ENCODE data around the gene C1QTNF4.

DNA sequence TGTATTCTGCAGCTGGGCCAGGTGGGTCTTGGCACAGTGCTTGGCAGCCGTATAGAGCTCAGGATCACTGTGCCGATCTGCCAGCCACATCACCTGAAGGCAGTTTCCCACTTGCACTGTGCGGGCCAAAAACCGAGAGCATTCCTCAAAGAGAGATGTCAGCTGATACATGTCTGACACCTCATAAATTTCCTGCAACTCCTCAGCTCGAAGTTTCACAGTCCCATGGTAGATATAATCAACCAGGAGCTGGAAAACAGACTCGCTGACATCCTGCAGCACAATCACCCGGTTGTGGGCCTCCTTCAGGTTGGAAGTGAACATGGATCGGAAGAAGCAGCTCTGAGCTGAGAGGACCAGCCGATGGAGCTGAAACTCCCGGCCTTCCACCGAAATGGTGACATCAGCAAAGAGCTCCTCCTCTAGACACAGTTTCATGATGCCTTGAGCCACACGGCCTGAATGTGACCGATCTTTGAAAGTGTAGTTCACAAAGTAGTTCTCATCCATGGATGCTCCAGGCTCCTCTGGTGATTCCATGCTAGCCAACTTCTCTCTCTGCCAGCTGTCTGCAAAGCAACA is 16.7 kb downstream of the C1QTNF4 start:
- TF ChIP-seq, protein P1, sequence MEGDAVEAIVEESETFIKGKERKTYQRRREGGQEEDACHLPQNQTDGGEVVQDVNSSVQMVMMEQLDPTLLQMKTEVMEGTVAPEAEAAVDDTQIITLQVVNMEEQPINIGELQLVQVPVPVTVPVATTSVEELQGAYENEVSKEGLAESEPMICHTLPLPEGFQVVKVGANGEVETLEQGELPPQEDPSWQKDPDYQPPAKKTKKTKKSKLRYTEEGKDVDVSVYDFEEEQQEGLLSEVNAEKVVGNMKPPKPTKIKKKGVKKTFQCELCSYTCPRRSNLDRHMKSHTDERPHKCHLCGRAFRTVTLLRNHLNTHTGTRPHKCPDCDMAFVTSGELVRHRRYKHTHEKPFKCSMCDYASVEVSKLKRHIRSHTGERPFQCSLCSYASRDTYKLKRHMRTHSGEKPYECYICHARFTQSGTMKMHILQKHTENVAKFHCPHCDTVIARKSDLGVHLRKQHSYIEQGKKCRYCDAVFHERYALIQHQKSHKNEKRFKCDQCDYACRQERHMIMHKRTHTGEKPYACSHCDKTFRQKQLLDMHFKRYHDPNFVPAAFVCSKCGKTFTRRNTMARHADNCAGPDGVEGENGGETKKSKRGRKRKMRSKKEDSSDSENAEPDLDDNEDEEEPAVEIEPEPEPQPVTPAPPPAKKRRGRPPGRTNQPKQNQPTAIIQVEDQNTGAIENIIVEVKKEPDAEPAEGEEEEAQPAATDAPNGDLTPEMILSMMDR (IDR thresholded peaks at IDR 0.05 in 4 of 5, conservative IDR thresholded peaks at IDR 0.05 in 1 of 5) = no peak
- TF ChIP-seq POLR2A (IDR thresholded peaks at IDR 0.05) = no peak
